ENCODE results near the gene ITFG1. TPM values are rescaled to one million over a fixed set of nuclear protein-coding genes. Genes with fewer than 3 reads are reported as not detected.

The ITFG1 gene
- total and polyA plus RNA-seq, 2 of the 8 experiments (the other 6 are each of a cell fraction or from before 2014, with no cell fraction given), result 13.8 to 22.2 TPM

GRCh38 chr16:47236716-47237115, 224.1 kb downstream of the ITFG1 start (continued):
- TF ChIP-seq CHD7 (IDR thresholded peaks at IDR 0.05; ENCODE audit: insufficient replicate concordance, low read length), result no peak
- no peak for TF ChIP-seq KDM1A (IDR thresholded peaks at IDR 0.05; ENCODE audit: borderline replicate concordance, low read length)
- no peak for TF ChIP-seq SAP30 (IDR thresholded peaks at IDR 0.05; ENCODE audit: insufficient read depth, insufficient replicate concordance, low read length)
- TF ChIP-seq RBBP5 (IDR thresholded peaks at IDR 0.05; ENCODE audit: borderline replicate concordance, low read depth, low read length), result no peak
- TF ChIP-seq CREB1 (IDR thresholded peaks at IDR 0.05), result no peak

All from H1 (cell line).